MM.1S (cell line): ENCODE results near the gene CLEC9A.

Experiments
- DNase-seq: peaks from one replicate; pipeline ENCODE4 v3.0.0-alpha.2; 2015
- H2AFZ ChIP-seq: fragments of 300-600 bp; sonication (generic); 2 replicates; pipeline ENCODE4 v1.6.0; 2016; ENCODE audit warnings: antibody characterized with exemption, low read length
- H3F3A ChIP-seq: fragments of 300-600 bp; sonication (generic); 2 replicates; pipeline ENCODE4 v1.6.1; 2016; ENCODE audit warnings: mild to moderate bottlenecking, antibody characterized with exemption, low read length, moderate library complexity, mixed read lengths; ENCODE audit not compliant: insufficient read depth
- H3K27ac ChIP-seq: fragments of 300-600 bp; sonication (generic); 2 replicates; pipeline ENCODE4 v1.5.1; 2016; ENCODE audit warnings: mild to moderate bottlenecking, low read length
- H3K27me3 ChIP-seq: fragments of 300-600 bp; sonication (generic); replicated peaks from 2 replicates; pipeline ENCODE4 v1.6.0; 2016; ENCODE audit warnings: low read length; ENCODE audit not compliant: insufficient read depth
- H3K36me3 ChIP-seq: fragments of 300-600 bp; sonication (generic); replicated peaks from 2 replicates; pipeline ENCODE4 v1.6.1; 2016; ENCODE audit warnings: mild to moderate bottlenecking, low read length, mixed read lengths; ENCODE audit not compliant: insufficient read depth
- H3K4me1 ChIP-seq: fragments of 300-600 bp; sonication (generic); 2 replicates; pipeline ENCODE4 v1.6.1; 2016; ENCODE audit warnings: low read length, mixed read lengths
- H3K4me2 ChIP-seq: fragments of 300-600 bp; sonication (generic); 2 replicates; pipeline ENCODE4 v1.6.0; 2016; ENCODE audit warnings: low read depth, low read length
- H3K4me3 ChIP-seq: fragments of 300-600 bp; sonication (generic); 2 replicates; pipeline ENCODE4 v1.5.1; 2016; ENCODE audit warnings: low read length, mixed read lengths
- H3K79me2 ChIP-seq: fragments of 300-600 bp; sonication (generic); 2 replicates; pipeline ENCODE4 v1.6.1; 2016; ENCODE audit warnings: mixed run types, low read length, mixed read lengths
- H3K9ac ChIP-seq: fragments of 300-600 bp; sonication (generic); 2 replicates; pipeline ENCODE4 v1.6.1; 2016; ENCODE audit warnings: low read length, mixed read lengths
- H3K9me2 ChIP-seq: fragments of 300-600 bp; sonication (generic); replicated peaks from 2 replicates; pipeline ENCODE4 v1.6.1; 2016; ENCODE audit warnings: mild to moderate bottlenecking, low read length, mixed read lengths; ENCODE audit not compliant: insufficient read depth
- H3K9me3 ChIP-seq: fragments of 300-600 bp; sonication (generic); replicated peaks from 2 replicates; pipeline ENCODE4 v1.6.1; 2016; ENCODE audit warnings: mild to moderate bottlenecking, low read length, mixed read lengths; ENCODE audit not compliant: insufficient read depth
- H4K20me1 ChIP-seq: fragments of 300-600 bp; sonication (generic); 2 replicates; pipeline ENCODE4 v1.6.1; 2016; ENCODE audit warnings: mild to moderate bottlenecking, low read length, moderate library complexity, mixed read lengths; ENCODE audit not compliant: insufficient read depth
- CTCF ChIP-seq: fragments of 300-600 bp; sonication (generic); IDR thresholded peaks from 2 replicates; pipeline ENCODE4 v1.5.1; 2016; ENCODE audit warnings: antibody characterized with exemption, low read length, mixed read lengths
- EZH2 ChIP-seq: fragments of 300-600 bp; sonication (generic); optimal IDR thresholded peaks from 2 replicates; pipeline ENCODE3; 2017; ENCODE audit warnings: low read depth, mild to moderate bottlenecking, antibody characterized with exemption, low read length, mixed read lengths
- EZH2phosphoT487 ChIP-seq: fragments of 300-600 bp; sonication (generic); IDR thresholded peaks from 2 replicates; pipeline ENCODE4 v1.6.1; 2018; ENCODE audit warnings: antibody characterized with exemption, low read length

CLEC9A gene

GRCh38 chr12:10030446-10030845 is at the start of gene CLEC9A:
CLEC9A (plus strand) TSS chr12:10030682; CDS start chr12:10052688, 22,006 bp downstream.
- Histone ChIP-seq H3K9ac (no peak within 1 kb of the TSS), H3K4me2 (no peak within 1 kb of the TSS)

GRCh38 chr12:9991876-9992275 is 38.6 kb upstream of the CLEC9A start:
- H3K9me3 ChIP-seq, result no peaks in the 10 kb centered on the region
- no peak overlapping the region for H2AFZ ChIP-seq
- no peaks in the 10 kb centered on the region for H4K20me1 ChIP-seq
- H3K9me2 ChIP-seq, result no peaks in the 10 kb centered on the region
- H3K4me1 ChIP-seq, result no peaks in the 10 kb centered on the region
- no peaks in the 10 kb centered on the region for H3K36me3 ChIP-seq
- no peak overlapping the region for H3K9ac ChIP-seq
- no peaks in the 10 kb centered on the region for H3F3A ChIP-seq
- no peaks in the 10 kb centered on the region for H3K79me2 ChIP-seq
- H3K27ac ChIP-seq, result no peak overlapping the region
- DNase-seq, result no peak
- no peak overlapping the region for H3K4me2 ChIP-seq
- no peaks in the 10 kb centered on the region for H3K27me3 ChIP-seq
- no peak for TF ChIP-seq EZH2
- no peak for TF ChIP-seq CTCF
- no peak for TF ChIP-seq EZH2phosphoT487
- no peak overlapping the region for H3K4me3 ChIP-seq

More at GRCh38 chr12:10030446-10030845, at the start of gene CLEC9A:
- TF ChIP-seq EZH2phosphoT487, result no peak
- TF ChIP-seq EZH2, result no peak
- TF ChIP-seq CTCF, result no peak
- H3K79me2 ChIP-seq, result no peaks in the 10 kb centered on the region
- no peak within 1 kb of the TSS for H3K27ac ChIP-seq
- no peak for DNase-seq
- peaks cover 11% of the 10 kb centered on the region for H3K4me1 ChIP-seq
- no peaks in the 10 kb centered on the region for H3K27me3 ChIP-seq
- H3K4me3 ChIP-seq, result no peak within 1 kb of the TSS
- no peaks in the 10 kb centered on the region for H3F3A ChIP-seq
- no peaks in the 10 kb centered on the region for H3K36me3 ChIP-seq
- H4K20me1 ChIP-seq, result no peaks in the 10 kb centered on the region
- H3K9me3 ChIP-seq, result no peaks in the 10 kb centered on the region
- H3K9me2 ChIP-seq, result no peaks in the 10 kb centered on the region
- no peak within 1 kb of the TSS for H2AFZ ChIP-seq

GRCh38 chr12:9992296-9992695 is 38.2 kb upstream of the CLEC9A start:
- H3K9me2 ChIP-seq, result no peaks in the 10 kb centered on the region
- TF ChIP-seq EZH2phosphoT487 (no peak), EZH2 (no peak), CTCF (no peak)
- no peaks in the 10 kb centered on the region for H3K27me3 ChIP-seq
- H3K79me2 ChIP-seq, result no peaks in the 10 kb centered on the region
- no peak overlapping the region for H2AFZ ChIP-seq
- no peaks in the 10 kb centered on the region for H3K4me1 ChIP-seq
- H3K27ac ChIP-seq, result no peak overlapping the region
- no peaks in the 10 kb centered on the region for H3K9me3 ChIP-seq
- no peak overlapping the region for H3K4me2 ChIP-seq
- H3F3A ChIP-seq, result no peaks in the 10 kb centered on the region
- DNase-seq, result no peak
- H3K36me3 ChIP-seq, result no peaks in the 10 kb centered on the region
- no peak overlapping the region for H3K9ac ChIP-seq
- no peaks in the 10 kb centered on the region for H4K20me1 ChIP-seq
- no peak overlapping the region for H3K4me3 ChIP-seq
